ENCODE results near the gene SP6. TPM values are rescaled to one million over a fixed set of nuclear protein-coding genes. Genes with fewer than 3 reads are reported as not detected.

The SP6 gene
- total and polyA plus RNA-seq, 2 experiments from 2014 or later: 1.3 to 1.7 TPM

GRCh38 chr17:47815106-47815918, 35.7 kb downstream of the SP6 start:
- 97% methylated on average over 21 of the region's 21 CpGs for WGBS (ENCODE audit: low lambda C conversion rate, missing lambda C conversion rate)
- no peak for DNase-seq (ENCODE audit: low spot score)

DNA sequence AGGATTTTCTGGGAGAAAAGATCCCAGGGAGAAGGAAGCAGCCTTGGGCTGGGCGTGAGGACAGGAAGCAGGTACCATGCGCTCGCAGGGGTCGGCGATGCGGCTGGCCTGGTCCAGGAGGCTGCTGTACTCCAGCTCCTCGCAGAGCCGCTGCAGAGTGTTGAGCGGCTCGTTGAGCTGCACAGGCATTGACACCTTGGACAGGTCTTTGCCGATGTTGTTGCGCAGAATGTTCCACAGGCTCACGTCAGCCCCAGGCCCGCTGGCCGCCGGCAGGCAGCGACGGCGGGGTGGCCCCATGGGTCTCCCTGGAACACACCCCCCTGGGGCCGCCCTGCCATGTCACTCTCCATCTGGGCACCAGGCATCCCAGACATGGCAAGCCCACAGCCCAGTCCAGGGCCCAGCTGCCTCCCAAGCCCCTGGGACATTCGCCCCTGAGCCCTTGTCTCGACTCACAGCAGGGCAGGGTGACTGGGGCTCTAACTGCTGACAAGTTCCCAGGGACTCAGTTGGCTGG, 37.4 kb downstream of the SP6 start:
- Histone ChIP-seq H3K4me3 (no peak overlapping the region), H4K20me1 (ENCODE audit: insufficient read depth, poor library complexity, severe bottlenecking) (no peaks in the 10 kb centered on the region), H3K9me3 (ENCODE audit: low read depth) (no peaks in the 10 kb centered on the region), H3K36me3 (replicated peaks; ENCODE audit: insufficient read depth, low read depth) (no peaks in the 10 kb centered on the region), H3K27ac (no peak overlapping the region), H3K79me2 (no peaks in the 10 kb centered on the region), H3K9me2 (replicated peaks; ENCODE audit: insufficient read depth) (no peaks in the 10 kb centered on the region), H3K4me1 (ENCODE audit: insufficient read depth) (peaks cover 22% of the 10 kb centered on the region), H3K4me2 (no peak overlapping the region), H2AFZ (no peak overlapping the region), H3K27me3 (no peaks in the 10 kb centered on the region)
- no peak for DNase-seq (ENCODE audit: low spot score)
- WGBS (ENCODE audit: low lambda C conversion rate, missing lambda C conversion rate): 98% methylated on average over 22 of the region's 22 CpGs
- TF ChIP-seq CTCF (IDR thresholded peaks at IDR 0.05; ENCODE audit: poor library complexity) (no peak), EZH2phosphoT487 (IDR thresholded peaks at IDR 0.05; ENCODE audit: low read depth, severe bottlenecking, unreplicated experiment) (no peak), EZH2 (IDR thresholded peaks at IDR 0.05; ENCODE audit: borderline replicate concordance) (no peak)

More at GRCh38 chr17:47815106-47815918, 35.7 kb downstream of the SP6 start:
- TF ChIP-seq EZH2 (IDR thresholded peaks at IDR 0.05; ENCODE audit: borderline replicate concordance) (no peak), CTCF (IDR thresholded peaks at IDR 0.05; ENCODE audit: poor library complexity) (no peak), EZH2phosphoT487 (IDR thresholded peaks at IDR 0.05; ENCODE audit: low read depth, severe bottlenecking, unreplicated experiment) (no peak)
- Histone ChIP-seq H3K9me3 (ENCODE audit: low read depth) (no peaks in the 10 kb centered on the region), H3K27ac (no peak overlapping the region), H3K27me3 (no peaks in the 10 kb centered on the region), H3K79me2 (no peaks in the 10 kb centered on the region), H3K4me1 (ENCODE audit: insufficient read depth) (peaks cover 11% of the 10 kb centered on the region), H3K36me3 (replicated peaks; ENCODE audit: insufficient read depth, low read depth) (no peaks in the 10 kb centered on the region), H3K4me3 (no peak overlapping the region), H3K9me2 (replicated peaks; ENCODE audit: insufficient read depth) (no peaks in the 10 kb centered on the region), H4K20me1 (ENCODE audit: insufficient read depth, poor library complexity, severe bottlenecking) (no peaks in the 10 kb centered on the region), H2AFZ (no peak overlapping the region), H3K4me2 (no peak overlapping the region)

DNA sequence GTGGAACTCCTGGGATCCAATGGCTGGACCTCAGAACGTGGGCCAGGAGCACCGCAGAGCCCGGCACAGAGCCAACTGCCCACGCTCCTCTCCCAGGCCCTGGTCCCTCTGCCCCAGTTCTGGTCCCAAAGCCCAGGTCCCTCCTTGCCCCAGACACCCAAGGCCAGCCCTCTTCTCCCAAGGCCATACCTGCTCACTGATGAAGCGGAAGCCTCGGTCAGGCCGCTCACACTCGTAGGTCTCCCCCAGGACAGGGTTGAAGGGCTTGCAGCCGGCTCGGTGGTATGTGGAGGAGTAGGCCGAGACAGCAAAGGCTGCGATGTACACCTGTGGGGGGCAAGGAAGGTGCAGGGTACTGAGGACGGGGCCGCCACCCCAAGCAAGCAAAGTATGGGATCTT, 37.9 kb downstream of the SP6 start:
- no peaks in the 10 kb centered on the region for H3K9me3 ChIP-seq (ENCODE audit: low read depth)
- H3K36me3 ChIP-seq (replicated peaks; ENCODE audit: insufficient read depth, low read depth): no peaks in the 10 kb centered on the region
- no peak overlapping the region for H3K27ac ChIP-seq
- DNase-seq (ENCODE audit: low spot score): no peak
- H3K27me3 ChIP-seq: no peaks in the 10 kb centered on the region
- no peak overlapping the region for H3K4me3 ChIP-seq
- TF ChIP-seq CTCF (IDR thresholded peaks at IDR 0.05; ENCODE audit: poor library complexity) (no peak), EZH2 (IDR thresholded peaks at IDR 0.05; ENCODE audit: borderline replicate concordance) (no peak), EZH2phosphoT487 (IDR thresholded peaks at IDR 0.05; ENCODE audit: low read depth, severe bottlenecking, unreplicated experiment) (no peak)
- no peaks in the 10 kb centered on the region for H3K79me2 ChIP-seq
- H3K4me1 ChIP-seq (ENCODE audit: insufficient read depth): peaks cover 22% of the 10 kb centered on the region
- no peaks in the 10 kb centered on the region for H4K20me1 ChIP-seq (ENCODE audit: insufficient read depth, poor library complexity, severe bottlenecking)
- no peak overlapping the region for H2AFZ ChIP-seq
- no peak overlapping the region for H3K4me2 ChIP-seq
- 91% methylated on average over 14 of the region's 14 CpGs for WGBS (ENCODE audit: low lambda C conversion rate, missing lambda C conversion rate)
- no peaks in the 10 kb centered on the region for H3K9me2 ChIP-seq (replicated peaks; ENCODE audit: insufficient read depth)

Measured in hepatocyte (in vitro differentiated cells).